ENCODE results near the gene RXRG.

- TF ChIP-seq TAF1 (IDR thresholded peaks at IDR 0.05; ENCODE audit: low read depth) (no peak), POLR2AphosphoS5 (IDR thresholded peaks at IDR 0.05) (no peak), CTCF (IDR thresholded peaks at IDR 0.05; ENCODE audit: poor library complexity, severe bottlenecking) (no peak), EP300 (conservative IDR thresholded peaks at IDR 0.05; ENCODE audit: poor library complexity, severe bottlenecking) (no peak), RAD21 (conservative IDR thresholded peaks at IDR 0.05) (no peak), MXI1 (conservative IDR thresholded peaks at IDR 0.05; ENCODE audit: poor library complexity, severe bottlenecking) (no peak), REST (IDR thresholded peaks at IDR 0.05; ENCODE audit: borderline replicate concordance) (no peak)
These were observed 6.8 kb upstream of the RXRG start for GRCh38 chr1:165451691-165452090.
